Measurements from ENCODE around the gene ZNF835. TPM values are rescaled to one million over a fixed set of nuclear protein-coding genes. Genes with fewer than 3 reads are reported as not detected.

Gene ZNF835
- total RNA-seq, 1 donor from 2014 or later: under 0.01 TPM

GRCh38 chr19:56663931-56664500, 7.5 kb downstream of the ZNF835 start:
- FAIRE-seq (no peak), DNase-seq (ENCODE audit: low read depth) (no peak)
- H3K27me3 ChIP-seq (ENCODE audit: control insufficient read depth, insufficient read depth, low read length): no peaks in the 10 kb centered on the region
- no peak for TF ChIP-seq CTCF (IDR thresholded peaks at IDR 0.05; ENCODE audit: insufficient read depth, low read length, severe bottlenecking)
- no peak overlapping the region for H3K4me3 ChIP-seq (ENCODE audit: low read depth, low read length)
- no peaks in the 10 kb centered on the region for H3K36me3 ChIP-seq (ENCODE audit: control insufficient read depth, insufficient read depth, low read length)

- TF ChIP-seq CTCF (IDR thresholded peaks at IDR 0.05; ENCODE audit: insufficient read depth, low read length, severe bottlenecking): no peak
- Histone ChIP-seq H3K27me3 (ENCODE audit: control insufficient read depth, insufficient read depth, low read length) (no peaks in the 10 kb centered on the region), H3K4me3 (ENCODE audit: low read depth, low read length) (no peak overlapping the region), H3K36me3 (ENCODE audit: control insufficient read depth, insufficient read depth, low read length) (no peaks in the 10 kb centered on the region)
- no peak for DNase-seq (ENCODE audit: low read depth)
- FAIRE-seq: no peak
These were observed 10.3 kb downstream of the ZNF835 start for GRCh38 chr19:56661248-56661647.

- FAIRE-seq: no peak
- no peak for TF ChIP-seq CTCF (IDR thresholded peaks at IDR 0.05; ENCODE audit: insufficient read depth, low read length, severe bottlenecking)
- no peaks in the 10 kb centered on the region for H3K27me3 ChIP-seq (ENCODE audit: control insufficient read depth, insufficient read depth, low read length)
- H3K36me3 ChIP-seq (ENCODE audit: control insufficient read depth, insufficient read depth, low read length): no peaks in the 10 kb centered on the region
- no peak overlapping the region for H3K4me3 ChIP-seq (ENCODE audit: low read depth, low read length)
- no peak for DNase-seq (ENCODE audit: low read depth)
These were observed 11.0 kb downstream of the ZNF835 start for GRCh38 chr19:56660381-56661107.

GRCh38 chr19:56654151-56654550, 17.4 kb downstream of the ZNF835 start:
- H3K4me3 ChIP-seq (ENCODE audit: low read depth, low read length): no peak overlapping the region
- DNase-seq (ENCODE audit: low read depth) (no peak), FAIRE-seq (peak; percentile 18)
- H3K36me3 ChIP-seq (ENCODE audit: control insufficient read depth, insufficient read depth, low read length): no peaks in the 10 kb centered on the region
- no peak for TF ChIP-seq CTCF (IDR thresholded peaks at IDR 0.05; ENCODE audit: insufficient read depth, low read length, severe bottlenecking)
- no peaks in the 10 kb centered on the region for H3K27me3 ChIP-seq (ENCODE audit: control insufficient read depth, insufficient read depth, low read length)

- Histone ChIP-seq H3K27me3 (ENCODE audit: control insufficient read depth, insufficient read depth, low read length) (no peaks in the 10 kb centered on the region), H3K36me3 (ENCODE audit: control insufficient read depth, insufficient read depth, low read length) (no peaks in the 10 kb centered on the region), H3K4me3 (ENCODE audit: low read depth, low read length) (no peak overlapping the region)
- no peak for FAIRE-seq
- TF ChIP-seq CTCF (IDR thresholded peaks at IDR 0.05; ENCODE audit: insufficient read depth, low read length, severe bottlenecking): no peak
- DNase-seq (ENCODE audit: low read depth): no peak
These were observed 28.0 kb downstream of the ZNF835 start for GRCh38 chr19:56643460-56643955.
